HepG2 (cell line): ENCODE data around the gene DENND2D. TPM values are rescaled to one million over a fixed set of nuclear protein-coding genes. Genes with fewer than 3 reads are reported as not detected.

Experiments
- ATAC-seq: fragments of 200-7000 bp; cut with Tn5 transposase; 3 replicates; pipeline ENCODE4 v1.9.1; 2020; ENCODE audit warnings: mild to moderate bottlenecking, moderate library complexity
- BruUV-seq: library from RNA; stranded (reverse); fragments of 400-500 nt; replicated peaks from 2 replicates; lab custom pipeline; 2021; lab: Mats Ljungman, UMichigan
- CTCF ChIA-PET: fragments of 300-600 bp; formaldehyde crosslinking; extraction: SDS; loops from one replicate; lab custom pipeline; 2021; ENCODE audit warnings: low total read pairs, inconsistent platforms, low intra/inter-chr PET ratio; lab: Yijun Ruan, JAX
- POLR2A ChIA-PET: fragments of 350-600 bp; sonication (Branson Sonifier 250); formaldehyde crosslinking; loops from one replicate; lab custom pipeline; 2020; ENCODE audit warnings: antibody characterized with exemption, inconsistent platforms; lab: Yijun Ruan, JAX
- DNase-seq: peaks from one replicate; pipeline ENCODE4 v3.0.0-alpha.2; 2015; ENCODE audit warnings: low spot score
- FAIRE-seq: peaks from 3 replicates; lab custom pipeline; 2011; peaks lifted over from hg19 to GRCh38; lab: Jason Lieb, UNC
- H2AFZ ChIP-seq: one replicate; pipeline ENCODE4 v1.6.1; 2011; ENCODE audit warnings: low read length, inconsistent platforms
- H3K27ac ChIP-seq: fragments of 300-600 bp; 3 replicates; pipeline ENCODE4 v1.8.0; 2011; ENCODE audit warnings: mixed run types, mild to moderate bottlenecking, mixed read lengths, low read length, inconsistent platforms; ENCODE audit not compliant: insufficient read depth; ENCODE audit errors: extremely low read length
- H3K27me3 ChIP-seq, 2 experiments: fragments of 200-600 bp in 1 of 2; 2 replicates in 1 of 2; 3 replicates in 1 of 2; pipeline versions ENCODE4 v1.6.0 to v1.8.0; 2011; ENCODE audit warnings: low read length in 2 of 2, mild to moderate bottlenecking in 2 of 2, moderate library complexity in 2 of 2, inconsistent platforms in 1 of 2; ENCODE audit not compliant: insufficient read depth in 2 of 2, control insufficient read depth in 1 of 2
- H3K36me3 ChIP-seq, 2 experiments: fragments of 200-600 bp in 1 of 2; replicated peaks in 1 of 2; 2 replicates in 1 of 2; 3 replicates in 1 of 2; pipeline versions ENCODE4 v1.5.1 to v1.8.0; 2011; ENCODE audit warnings: low read length in 2 of 2, inconsistent platforms in 1 of 2; ENCODE audit not compliant: insufficient read depth in 2 of 2, control insufficient read depth in 1 of 2
- H3K4me1 ChIP-seq: 2 replicates; pipeline ENCODE4 v1.5.1; 2012; ENCODE audit warnings: low read length, inconsistent platforms; ENCODE audit not compliant: insufficient read depth
- H3K4me2 ChIP-seq: 2 replicates; pipeline ENCODE4 v1.6.0; 2011; ENCODE audit warnings: low read depth, low read length, inconsistent platforms
- H3K4me3 ChIP-seq, 3 experiments: fragments of 200-600 bp in 1 of 3; sonication (generic), shearing (Covaris generic) in 1 of 3; replicated peaks in 1 of 3; 2 replicates each; pipeline ENCODE4 v1.5.1; 2011 to 2016; ENCODE audit warnings: low read length in 3 of 3, inconsistent platforms in 2 of 3, low read depth in 2 of 3, mild to moderate bottlenecking in 2 of 3, control low read depth in 1 of 3, mixed read lengths in 1 of 3; ENCODE audit not compliant: insufficient read depth in 1 of 3
- H3K79me2 ChIP-seq: one replicate; pipeline ENCODE4 v1.6.1; 2011; ENCODE audit warnings: low read length, inconsistent platforms; ENCODE audit not compliant: insufficient read depth
- H3K9ac ChIP-seq: 2 replicates; pipeline ENCODE4 v1.6.0; 2011; ENCODE audit warnings: mild to moderate bottlenecking, low read depth, low read length, inconsistent platforms; ENCODE audit not compliant: insufficient read depth
- H3K9me3 ChIP-seq: 2 replicates; pipeline ENCODE4 v1.5.1; 2012; ENCODE audit warnings: mild to moderate bottlenecking, low read length
- H4K20me1 ChIP-seq: 2 replicates; pipeline ENCODE4 v1.6.0; 2011; ENCODE audit warnings: inconsistent platforms, mild to moderate bottlenecking, low read length, moderate library complexity; ENCODE audit not compliant: insufficient read depth
- AGO2 ChIP-seq: fragments of 200-400 bp; formaldehyde crosslinking; optimal IDR thresholded peaks from 2 replicates; pipeline ENCODE3; 2017; ENCODE audit warnings: mild to moderate bottlenecking, low read depth, low read length, moderate library complexity
- HOXA3 ChIP-seq: sonication (generic); formaldehyde crosslinking; IDR thresholded peaks from 2 replicates; pipeline ENCODE4 v1.5.0; 2020; ENCODE audit warnings: missing genetic modification reagents
- MTF1 ChIP-seq: sonication (generic); formaldehyde crosslinking; IDR thresholded peaks from 2 replicates; pipeline ENCODE4 v1.5.0; 2020; ENCODE audit warnings: missing genetic modification reagents
- PHF5A ChIP-seq: IDR thresholded peaks from one replicate; pipeline ENCODE4 v1.6.1; 2018; ENCODE audit warnings: low read depth, missing genetic modification reagents; ENCODE audit not compliant: unreplicated experiment
- PLRG1 ChIP-seq: fragments of 450-650 bp; conservative IDR thresholded peaks from 2 replicates; pipeline ENCODE4 v1.6.1; 2016
- RBAK ChIP-seq: sonication (generic); formaldehyde crosslinking; IDR thresholded peaks from 2 replicates; pipeline ENCODE4 v1.5.1; 2020; ENCODE audit warnings: mild to moderate bottlenecking, missing genetic modification reagents
- ZNF235 ChIP-seq: sonication (generic); formaldehyde crosslinking; IDR thresholded peaks from 2 replicates; pipeline ENCODE4 v1.8.1; 2023; ENCODE audit warnings: mild to moderate bottlenecking, missing genetic modification reagents, borderline replicate concordance
- ZNF3 ChIP-seq: IDR thresholded peaks from 2 replicates; pipeline ENCODE4 v1.7.0; 2017; ENCODE audit warnings: inconsistent platforms
- ZNF607 ChIP-seq: sonication (generic); formaldehyde crosslinking; IDR thresholded peaks from 2 replicates; pipeline ENCODE4 v1.5.1; 2020; ENCODE audit warnings: missing genetic modification reagents, mild to moderate bottlenecking, borderline replicate concordance
- ZNF660 ChIP-seq: sonication (generic); formaldehyde crosslinking; IDR thresholded peaks from 2 replicates; pipeline ENCODE4 v1.5.1; 2020; ENCODE audit warnings: mild to moderate bottlenecking, low read depth, missing genetic modification reagents, borderline replicate concordance
- ZNF713 ChIP-seq: sonication (generic); formaldehyde crosslinking; IDR thresholded peaks from 2 replicates; pipeline ENCODE4 v1.4.0; 2020; ENCODE audit warnings: mild to moderate bottlenecking, missing genetic modification reagents
- ZSCAN12 ChIP-seq: sonication (generic); formaldehyde crosslinking; IDR thresholded peaks from 2 replicates; pipeline ENCODE4 v1.9.0; 2021; ENCODE audit warnings: mild to moderate bottlenecking, missing genetic modification reagents
- ZSCAN20 ChIP-seq: sonication (generic); formaldehyde crosslinking; IDR thresholded peaks from 2 replicates; pipeline ENCODE4 v1.4.0; 2020; ENCODE audit warnings: missing genetic modification reagents, mild to moderate bottlenecking, borderline replicate concordance
- whole genome bisulfite sequencing: methylation state at CpG from one replicate; pipeline ENCODE4 v1.1.6; 2017; ENCODE audit warnings: low lambda C conversion rate; 5-methylcytosine and 5-hydroxymethylcytosine counted together
- in situ Hi-C: cut with HindIII; loops from 2 replicates; pipeline ENCODE4 v1.10.0; 2017; ENCODE audit warnings: low pct_unique_long_range_greater_than_20kb; ENCODE audit not compliant: extremely low pct_ligation_motif_present
- intact Hi-C: fragments of 100-400 bp; cut with micrococcal nuclease; formaldehyde crosslinking; loops from one replicate; pipeline ENCODE4 v1.10.0; 2022; ENCODE audit not compliant: unreplicated experiment
- polyA plus RNA-seq, 8 experiments: library from polyadenylated mRNA; depleted of rRNA in 3 of 8; stranded (reverse) in 7 of 8; unstranded in 1 of 8; fragments of >200 nt; fragmentation: Illumina TruSeq in 4 of 8; extraction: Trizol in 4 of 8; gene quantifications; 2 replicates each; pipeline versions ENCODE4 v1.2.1 to v1.2.3, GENCODE V29; 2011 to 2016; ENCODE audit warnings: low read depth in 4 of 8, missing spikeins in 1 of 8, mixed read lengths in 1 of 8; ENCODE audit not compliant: insufficient read depth in 1 of 8
- total RNA-seq, 5 experiments: library from RNA; depleted of rRNA; stranded (reverse); fragments of >200 nt; fragmentation: Illumina TruSeq; extraction: Trizol; gene quantifications; 2 replicates each; pipeline ENCODE4 v1.2.3, GENCODE V29; 2016; ENCODE audit warnings: low read depth in 1 of 5
- TF ChIP-seq, protein P1 (sequence below), 2 experiments: sonication (generic) in 1 of 2; formaldehyde crosslinking in 1 of 2; IDR thresholded peaks; 2 replicates each; pipeline versions ENCODE4 v1.4.0 to v1.6.1; 2016 to 2020; ENCODE audit warnings: borderline replicate concordance in 1 of 2, low read depth in 1 of 2, mild to moderate bottlenecking in 1 of 2, missing genetic modification reagents in 1 of 2

Gene DENND2D
- total and polyA plus RNA-seq, 2 of the 13 experiments (the other 11 are each of a cell fraction or from before 2014, with no cell fraction given), result 0.04 TPM; not detected in 1

DNA sequence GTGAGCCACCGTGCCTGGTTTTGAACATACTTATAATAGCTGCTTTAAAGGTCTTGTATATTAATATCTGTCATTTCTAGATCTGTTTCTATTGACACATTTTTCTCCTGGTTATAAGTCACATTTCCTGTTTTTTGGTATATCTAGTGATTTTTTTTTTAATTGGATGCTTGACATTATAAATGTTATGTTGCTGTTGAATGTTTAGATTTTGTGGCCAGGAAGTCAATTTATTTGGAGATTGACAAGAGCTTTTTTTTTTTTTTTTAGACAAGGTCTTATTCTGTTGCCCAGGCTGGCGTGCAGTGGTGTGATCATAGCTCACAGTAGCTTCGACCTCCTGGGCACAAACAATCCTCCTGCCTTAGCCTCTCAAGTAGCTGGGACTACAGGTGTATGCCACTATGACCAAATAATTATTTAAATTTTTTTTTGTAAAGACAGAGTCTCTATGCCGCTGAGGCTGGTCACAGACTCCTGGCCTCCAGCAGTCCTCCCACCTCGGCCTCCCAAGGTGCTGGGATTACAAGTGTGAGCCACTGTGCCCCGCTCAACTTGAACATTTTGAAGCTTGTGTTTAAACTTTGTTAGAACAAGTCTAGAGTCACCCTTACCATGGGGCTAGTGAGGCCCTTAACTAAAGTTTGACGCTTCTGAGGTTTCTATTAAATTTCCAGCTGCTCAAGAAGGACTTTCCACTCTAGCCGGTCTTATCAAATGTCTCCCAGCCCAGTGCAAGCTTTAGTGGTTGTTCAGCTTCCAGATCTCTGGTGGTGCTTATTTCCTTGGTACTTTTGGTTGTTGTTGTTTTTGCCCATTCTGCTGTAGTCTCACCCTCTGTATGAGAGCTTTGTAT lies 18.5 kb upstream of the DENND2D start:
- no TSS peak for BruUV-seq
- no peaks in the 10 kb centered on the region for H3K79me2 ChIP-seq
- no peak overlapping the region for H2AFZ ChIP-seq
- ATAC-seq (no peak), FAIRE-seq (no peak), DNase-seq (no peak)
- in situ Hi-C loops, result no loop called here
- no peak overlapping the region for H3K27ac ChIP-seq
- CTCF ChIA-PET, result no interaction called here
- H3K9me3 ChIP-seq, result no peaks in the 10 kb centered on the region
- no peak overlapping the region for H3K4me2 ChIP-seq
- TF ChIP-seq, protein P1, sequence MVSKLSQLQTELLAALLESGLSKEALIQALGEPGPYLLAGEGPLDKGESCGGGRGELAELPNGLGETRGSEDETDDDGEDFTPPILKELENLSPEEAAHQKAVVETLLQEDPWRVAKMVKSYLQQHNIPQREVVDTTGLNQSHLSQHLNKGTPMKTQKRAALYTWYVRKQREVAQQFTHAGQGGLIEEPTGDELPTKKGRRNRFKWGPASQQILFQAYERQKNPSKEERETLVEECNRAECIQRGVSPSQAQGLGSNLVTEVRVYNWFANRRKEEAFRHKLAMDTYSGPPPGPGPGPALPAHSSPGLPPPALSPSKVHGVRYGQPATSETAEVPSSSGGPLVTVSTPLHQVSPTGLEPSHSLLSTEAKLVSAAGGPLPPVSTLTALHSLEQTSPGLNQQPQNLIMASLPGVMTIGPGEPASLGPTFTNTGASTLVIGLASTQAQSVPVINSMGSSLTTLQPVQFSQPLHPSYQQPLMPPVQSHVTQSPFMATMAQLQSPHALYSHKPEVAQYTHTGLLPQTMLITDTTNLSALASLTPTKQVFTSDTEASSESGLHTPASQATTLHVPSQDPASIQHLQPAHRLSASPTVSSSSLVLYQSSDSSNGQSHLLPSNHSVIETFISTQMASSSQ (IDR thresholded peaks at IDR 0.05; ENCODE audit: low read depth), result no peak
- TF ChIP-seq, protein P1 (CRISPR knock-in tag; IDR thresholded peaks at IDR 0.05; ENCODE audit: borderline replicate concordance), result no peak
- TF ChIP-seq PLRG1 (no peak), PHF5A (CRISPR knock-in tag) (no peak), RBAK (CRISPR knock-in tag) (no peak), ZNF607 (CRISPR knock-in tag) (no peak), ZSCAN20 (CRISPR knock-in tag) (no peak), ZNF660 (CRISPR knock-in tag) (no peak), ZNF713 (CRISPR knock-in tag) (no peak), ZNF235 (CRISPR knock-in tag) (no peak), HOXA3 (CRISPR knock-in tag) (no peak), ZNF3 (CRISPR knock-in tag) (no peak), AGO2 (no peak), ZSCAN12 (CRISPR knock-in tag) (no peak), MTF1 (no peak)
- TF ChIP-seq, all 625 proteins: peak for 0
- intact Hi-C loops, result no loop called here
- peaks cover 51% of the 10 kb centered on the region for H3K4me1 ChIP-seq
- H3K36me3 ChIP-seq, result no peaks in the 10 kb centered on the region
- no peaks in the 10 kb centered on the region for H4K20me1 ChIP-seq
- POLR2A ChIA-PET, result no interaction called here
- H3K27me3 ChIP-seq, result no peaks in the 10 kb centered on the region; a peak in 1 of 5 replicates
- no peak overlapping the region for H3K9ac ChIP-seq
- H3K4me3 ChIP-seq, result no peak overlapping the region
- 71% methylated on average over 8 of the region's 8 CpGs for WGBS
